Spleen (tissue), 11 donors: ENCODE data around the gene CHCHD3. TPM values are rescaled to one million over a fixed set of nuclear protein-coding genes. Genes with fewer than 3 reads are reported as not detected.

Experiments
- DNase-seq: peaks from one replicate; pipeline ENCODE4 v3.0.0-alpha.2; 2020
- H3K27ac ChIP-seq, 8 donors: fragments of 200-600 bp; sonication (generic) in 7 of 8; 1 replicate in 4 of 8; 2 replicates in 4 of 8; pipeline versions ENCODE4 v1.5.0 to v1.8.0; 2016 to 2021; ENCODE audit warnings: inconsistent platforms in 4 of 8, mild to moderate bottlenecking in 4 of 8, moderate library complexity in 1 of 8
- H3K27me3 ChIP-seq, 7 donors: fragments of 200-600 bp; sonication (generic) in 6 of 7; replicated peaks in 1 of 7; 1 replicate in 4 of 7; 2 replicates in 3 of 7; pipeline versions ENCODE4 v1.5.0 to v1.8.0; 2016 to 2021; ENCODE audit warnings: inconsistent platforms in 3 of 7, mild to moderate bottlenecking in 1 of 7
- H3K36me3 ChIP-seq, 6 donors: fragments of 200-600 bp; sonication (generic) in 5 of 6; 1 replicate in 4 of 6; 2 replicates in 2 of 6; pipeline versions ENCODE4 v1.5.0 to v1.8.0; 2016 to 2021; ENCODE audit warnings: inconsistent platforms in 2 of 6
- H3K4me1 ChIP-seq, 6 donors: fragments of 200-600 bp; sonication (generic) in 5 of 6; 1 replicate in 3 of 6; 2 replicates in 3 of 6; pipeline versions ENCODE4 v1.5.0 to v1.8.0; 2016 to 2021; ENCODE audit warnings: inconsistent platforms in 3 of 6
- H3K4me3 ChIP-seq, 8 donors: fragments of 200-600 bp; sonication (generic) in 7 of 8; 1 replicate in 4 of 8; 2 replicates in 4 of 8; pipeline versions ENCODE4 v1.5.0 to v1.8.0; 2016 to 2021; ENCODE audit warnings: inconsistent platforms in 4 of 8, mild to moderate bottlenecking in 4 of 8, moderate library complexity in 2 of 8
- H3K9me3 ChIP-seq, 8 donors: fragments of 200-600 bp; sonication (generic) in 7 of 8; 1 replicate in 4 of 8; 2 replicates in 4 of 8; pipeline versions ENCODE4 v1.5.0 to v1.8.0; 2016 to 2021; ENCODE audit warnings: inconsistent platforms in 4 of 8
- POLR2A ChIP-seq, 3 donors: fragments of 450-650 bp; IDR thresholded peaks; one replicate each; pipeline ENCODE4 v1.5.1; 2017; ENCODE audit warnings: antibody characterized with exemption in 3 of 3, mild to moderate bottlenecking in 1 of 3
- POLR2AphosphoS5 ChIP-seq, 3 donors: sonication (generic); formaldehyde crosslinking; IDR thresholded peaks; one replicate each; pipeline ENCODE4 v1.5.1; 2017; ENCODE audit warnings: antibody characterized with exemption in 3 of 3
- WGBS, 5 donors: extraction: QIAGEN DNeasy Blood & Tissue Kit in 3 of 5; methylation state at CpG; one replicate each; pipeline versions ENCODE4 v1.1.5 to v1.1.7; 2013 to 2018; 5-methylcytosine and 5-hydroxymethylcytosine counted together
- intact Hi-C: fragments of 100-400 bp; cut with DNase I; formaldehyde crosslinking; loops from one replicate; pipeline ENCODE4 v1.15.0; 2023; ENCODE audit warnings: low total_unique reads
- polyA plus RNA-seq, 3 donors: library from polyadenylated mRNA; stranded (reverse); fragments of 200-250 nt; gene quantifications; one replicate each; pipeline ENCODE4 v1.2.1, GENCODE V29; 2013
- total RNA-seq, 7 donors: library from RNA; depleted of rRNA in 3 of 7; stranded (reverse); fragments of >200 nt in 3 of 7; fragmentation: NEBNext Ultra II Directional in 4 of 7; extraction: Animal tissue kit (Norgen Biotek cat#: 25700) in 4 of 7; gene quantifications; one replicate each; pipeline versions ENCODE4 v1.1.0 to v1.2.1, GENCODE V29; 2016 to 2021
- TF ChIP-seq, protein P1 (sequence below), 11 experiments: fragments of 200-600 bp in 7 of 11; fragments of 450-650 bp in 4 of 11; sonication (generic) in 4 of 11; IDR thresholded peaks in 8 of 11; conservative IDR thresholded peaks in 3 of 11; 1 replicate in 7 of 11; 2 replicates in 4 of 11; pipeline versions ENCODE4 v1.4.0 to v1.8.0; 2016 to 2021; ENCODE audit warnings: antibody characterized with exemption in 11 of 11, inconsistent platforms in 4 of 11, mild to moderate bottlenecking in 1 of 11
- donor health status: healthy with polysubstance abuse.
- donor health status: DM: no; HTN: no; CAD: no; lungs with moderate emphysema.
- donor health status: DM: no; HTN: no; CAD: no.
- donor health status: Bipolar disorder and iron deficiency.
- donor health status: healthy.
- donor health status: DM: no; HTN: no; CAD: no.
- donor health status: DM: yes; HTN: yes; CAD: no.

CHCHD3 gene
- total and polyA plus RNA-seq, 10 donors = 18.6 to 60.3 (median 38.8) TPM

DNA sequence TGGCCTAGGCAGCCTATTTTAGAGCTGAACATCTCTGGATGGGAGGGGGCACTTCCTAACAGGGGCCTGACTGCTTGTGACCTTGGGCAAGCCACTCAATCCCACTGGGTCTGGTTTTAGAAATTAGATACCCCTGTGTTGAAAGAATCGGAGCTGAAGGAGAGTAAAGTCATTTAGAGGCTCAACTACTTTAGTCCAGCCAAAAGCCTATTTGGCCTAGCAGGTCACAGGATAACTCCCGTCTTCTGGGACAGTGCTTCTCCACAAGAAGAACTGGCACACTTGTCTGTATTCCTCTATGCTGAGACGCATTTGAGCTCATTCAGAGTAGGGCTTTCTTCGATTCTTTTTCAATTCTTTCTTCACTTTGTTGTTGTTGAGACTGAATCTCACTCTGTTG lies 224.2 kb downstream of the CHCHD3 start:
- Histone ChIP-seq H3K9me3 (no peaks in the 10 kb centered on the region), H3K4me3 (no peak overlapping the region), H3K27me3 (no peaks in the 10 kb centered on the region), H3K27ac (no peak overlapping the region), H3K4me1 (peaks cover 0 to 6% (median 0%) of the 10 kb centered on the region in 6 donors), H3K36me3 (peaks cover 0 to 10% (median 0%) of the 10 kb centered on the region in 6 donors)
- TF ChIP-seq POLR2AphosphoS5 (IDR thresholded peaks at IDR 0.05) = no peak
- no peak for TF ChIP-seq POLR2A (IDR thresholded peaks at IDR 0.05)
- TF ChIP-seq, protein P1, sequence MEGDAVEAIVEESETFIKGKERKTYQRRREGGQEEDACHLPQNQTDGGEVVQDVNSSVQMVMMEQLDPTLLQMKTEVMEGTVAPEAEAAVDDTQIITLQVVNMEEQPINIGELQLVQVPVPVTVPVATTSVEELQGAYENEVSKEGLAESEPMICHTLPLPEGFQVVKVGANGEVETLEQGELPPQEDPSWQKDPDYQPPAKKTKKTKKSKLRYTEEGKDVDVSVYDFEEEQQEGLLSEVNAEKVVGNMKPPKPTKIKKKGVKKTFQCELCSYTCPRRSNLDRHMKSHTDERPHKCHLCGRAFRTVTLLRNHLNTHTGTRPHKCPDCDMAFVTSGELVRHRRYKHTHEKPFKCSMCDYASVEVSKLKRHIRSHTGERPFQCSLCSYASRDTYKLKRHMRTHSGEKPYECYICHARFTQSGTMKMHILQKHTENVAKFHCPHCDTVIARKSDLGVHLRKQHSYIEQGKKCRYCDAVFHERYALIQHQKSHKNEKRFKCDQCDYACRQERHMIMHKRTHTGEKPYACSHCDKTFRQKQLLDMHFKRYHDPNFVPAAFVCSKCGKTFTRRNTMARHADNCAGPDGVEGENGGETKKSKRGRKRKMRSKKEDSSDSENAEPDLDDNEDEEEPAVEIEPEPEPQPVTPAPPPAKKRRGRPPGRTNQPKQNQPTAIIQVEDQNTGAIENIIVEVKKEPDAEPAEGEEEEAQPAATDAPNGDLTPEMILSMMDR (IDR thresholded peaks at IDR 0.05 in 8 of 11, conservative IDR thresholded peaks at IDR 0.05 in 3 of 11) = no peak
- intact Hi-C loops = no loop called here
- DNase-seq = no peak
- 93 to 98% (median 95%) methylated on average over 4 of the region's 4 CpGs for WGBS, 5 donors

DNA sequence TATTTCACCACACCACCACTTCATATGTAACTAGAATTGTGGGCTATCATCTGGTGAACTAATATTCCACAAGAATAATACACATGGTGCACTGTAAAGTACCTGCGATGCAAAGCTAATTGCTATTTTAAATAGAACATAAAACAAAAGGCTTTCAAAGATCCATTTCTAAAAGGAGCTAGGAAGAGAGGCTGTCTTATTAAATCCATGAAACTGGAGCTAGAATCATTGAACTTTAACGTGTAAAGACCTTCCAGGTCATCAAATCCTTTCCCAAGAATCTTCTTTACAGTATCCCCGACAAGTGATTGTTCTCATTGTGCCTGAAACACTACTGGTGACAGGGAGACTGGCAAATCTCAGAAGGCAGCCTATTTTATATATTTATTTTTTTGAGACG lies 224.9 kb downstream of the CHCHD3 start:
- Histone ChIP-seq H3K27ac (no peak overlapping the region), H3K4me3 (no peak overlapping the region), H3K4me1 (peaks cover 0 to 6% (median 0%) of the 10 kb centered on the region in 6 donors), H3K36me3 (peaks cover 0 to 10% (median 0%) of the 10 kb centered on the region in 6 donors), H3K9me3 (no peaks in the 10 kb centered on the region), H3K27me3 (no peaks in the 10 kb centered on the region)
- intact Hi-C loops = no loop called here
- DNase-seq = no peak
- WGBS, 5 donors = 94 to 99% (median 95%) methylated on average over 4 of the region's 4 CpGs
- TF ChIP-seq POLR2AphosphoS5 (IDR thresholded peaks at IDR 0.05) (no peak), POLR2A (IDR thresholded peaks at IDR 0.05) (no peak)
- TF ChIP-seq, protein P1 (IDR thresholded peaks at IDR 0.05 in 8 of 11, conservative IDR thresholded peaks at IDR 0.05 in 3 of 11) = no peak

DNA sequence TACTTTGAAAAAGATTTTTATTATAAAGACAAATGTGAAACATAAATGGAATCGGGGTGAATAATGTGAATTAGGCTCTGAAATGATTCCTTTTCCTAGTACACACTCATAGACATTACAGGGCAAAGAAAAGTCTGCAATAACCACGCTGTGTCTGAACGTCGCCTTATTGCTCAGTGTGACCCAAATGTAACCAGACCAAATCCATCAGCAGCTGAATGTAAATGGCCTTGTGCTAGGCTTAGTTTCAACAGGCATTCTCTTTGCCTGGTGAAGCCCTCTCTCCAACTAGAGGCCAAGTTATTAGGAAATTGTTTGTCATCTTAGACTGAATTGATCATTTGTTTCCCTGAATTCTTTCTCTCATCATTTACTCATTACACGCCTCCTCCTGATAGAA lies 225.5 kb downstream of the CHCHD3 start:
- no peak for DNase-seq
- Histone ChIP-seq H3K27me3 (no peaks in the 10 kb centered on the region), H3K4me1 (peaks cover 0 to 6% (median 0%) of the 10 kb centered on the region in 6 donors), H3K27ac (no peak overlapping the region), H3K9me3 (no peaks in the 10 kb centered on the region), H3K4me3 (no peak overlapping the region), H3K36me3 (peaks cover 0 to 10% (median 0%) of the 10 kb centered on the region in 6 donors)
- intact Hi-C loops = no loop called here
- TF ChIP-seq, protein P1 (IDR thresholded peaks at IDR 0.05 in 8 of 11, conservative IDR thresholded peaks at IDR 0.05 in 3 of 11) = no peak
- TF ChIP-seq POLR2AphosphoS5 (IDR thresholded peaks at IDR 0.05) (no peak), POLR2A (IDR thresholded peaks at IDR 0.05) (no peak)
- WGBS, 5 donors = 95 to 98% (median 96%) methylated on average over 5 of the region's 5 CpGs

DNA sequence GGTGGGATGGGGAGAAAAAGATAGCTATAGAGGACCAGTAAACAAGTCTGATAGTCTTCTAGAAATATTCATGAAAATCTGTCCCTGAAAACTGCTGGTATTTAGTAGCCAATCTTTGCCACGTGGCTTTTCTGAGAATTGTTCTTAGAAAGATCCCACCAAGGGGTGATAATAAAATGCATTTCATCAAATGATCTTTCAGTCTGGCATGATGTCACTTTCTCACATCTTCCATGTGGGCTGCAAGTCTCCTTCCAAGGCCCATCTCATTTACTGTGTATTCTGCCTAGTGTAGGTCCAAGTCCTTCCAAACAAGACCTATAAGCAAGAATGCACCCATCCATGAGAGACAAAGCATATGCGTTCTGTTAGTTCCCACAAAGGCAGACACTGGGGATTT lies 226.0 kb downstream of the CHCHD3 start:
- no peak overlapping the region for H3K27ac ChIP-seq
- peaks cover 0 to 6% (median 0%) of the 10 kb centered on the region in 6 donors for H3K4me1 ChIP-seq
- H3K9me3 ChIP-seq = no peaks in the 10 kb centered on the region
- peaks cover 0 to 10% (median 0%) of the 10 kb centered on the region in 6 donors for H3K36me3 ChIP-seq
- H3K4me3 ChIP-seq = no peak overlapping the region
- DNase-seq = no peak
- 90 to 99% (median 95%) methylated on average over 2 of the region's 2 CpGs for WGBS, 5 donors
- intact Hi-C loops = no loop called here
- H3K27me3 ChIP-seq = no peaks in the 10 kb centered on the region
- no peak for TF ChIP-seq POLR2AphosphoS5 (IDR thresholded peaks at IDR 0.05)
- TF ChIP-seq, protein P1 (IDR thresholded peaks at IDR 0.05 in 8 of 11, conservative IDR thresholded peaks at IDR 0.05 in 3 of 11) = no peak
- no peak for TF ChIP-seq POLR2A (IDR thresholded peaks at IDR 0.05)
